ENCODE results near the gene PCDHB1.

GRCh38 chr5:141001446-141001843 is 49.7 kb upstream of the PCDHB1 start:
- TF ChIP-seq POLR2A (IDR thresholded peaks at IDR 0.05; ENCODE audit: low read length) (no peak), GATA1 (IDR thresholded peaks at IDR 0.05; ENCODE audit: low read depth, low read length) (no peak)
